Bone marrow (tissue), 2 donors: ENCODE measurements around the gene L1CAM.

Source experiments
- DNase-seq, 2 donors: peaks; one replicate each; lab custom pipeline; 2025; lab: John Stamatoyannopoulos, UW

Gene L1CAM

GRCh38 chrX:153878345-153878744 is 7.6 kb downstream of the L1CAM start:
- no peak for DNase-seq

- no peak for DNase-seq
Observed at GRCh38 chrX:153877571-153878261, 8.3 kb downstream of the L1CAM start.

- DNase-seq, result no peak
Observed at GRCh38 chrX:153876112-153876491, 9.9 kb downstream of the L1CAM start.

- DNase-seq, result peak; percentile 11 to 20
Observed at GRCh38 chrX:153875391-153876111, 10.4 kb downstream of the L1CAM start.

GRCh38 chrX:153874366-153875125 is 11.4 kb downstream of the L1CAM start:
- no peak for DNase-seq

- DNase-seq, result no peak
Observed at GRCh38 chrX:153874085-153874365, 11.9 kb downstream of the L1CAM start.

GRCh38 chrX:153873282-153874084 is 12.5 kb downstream of the L1CAM start:
- DNase-seq, result no peak

- no peak for DNase-seq
Observed at GRCh38 chrX:153871946-153872878, 13.8 kb downstream of the L1CAM start.

- DNase-seq, result no peak
Observed at GRCh38 chrX:153871451-153871850, 14.5 kb downstream of the L1CAM start.

GRCh38 chrX:153870791-153871360 is 15.1 kb downstream of the L1CAM start:
- no peak for DNase-seq

- DNase-seq, result no peak
Observed at GRCh38 chrX:153870288-153870690, 15.7 kb downstream of the L1CAM start.

- DNase-seq, result no peak
Observed at GRCh38 chrX:153869473-153870287, 16.3 kb downstream of the L1CAM start.

GRCh38 chrX:153868576-153869472 is 17.1 kb downstream of the L1CAM start:
- DNase-seq, result no peak

- no peak for DNase-seq
Observed at GRCh38 chrX:153867671-153868070, 18.3 kb downstream of the L1CAM start.

GRCh38 chrX:153867139-153867538 is 18.8 kb downstream of the L1CAM start:
- DNase-seq, result no peak

GRCh38 chrX:153866302-153867019 is 19.5 kb downstream of the L1CAM start:
- no peak for DNase-seq

- DNase-seq, result no peak
Observed at GRCh38 chrX:153865685-153866084, 20.3 kb downstream of the L1CAM start.

- DNase-seq, result no peak
Observed at GRCh38 chrX:153865321-153865580, 20.7 kb downstream of the L1CAM start.
